GM12878 (cell line): ENCODE data around the gene CCR7. TPM values are rescaled to one million over a fixed set of nuclear protein-coding genes. Genes with fewer than 3 reads are reported as not detected.

Experiments
- BMI1 ChIP-seq: fragments of 450-650 bp; IDR thresholded peaks from 2 replicates; pipeline ENCODE4 v1.6.1; 2016; ENCODE audit warnings: mild to moderate bottlenecking, moderate library complexity, borderline replicate concordance
- EGR1 ChIP-seq, 2 experiments: IDR thresholded peaks; 1 replicate in 1 of 2; 2 replicates in 1 of 2; pipeline ENCODE4 v1.6.1; 2011 to 2012; ENCODE audit warnings: low read depth in 2 of 2, low read length in 2 of 2, borderline replicate concordance in 1 of 2, mild to moderate bottlenecking in 1 of 2, moderate library complexity in 1 of 2
- ETV6 ChIP-seq, 2 experiments: fragments of 450-650 bp in 1 of 2; IDR thresholded peaks in 1 of 2; conservative IDR thresholded peaks in 1 of 2; 2 replicates each; pipeline ENCODE4 v1.6.1; 2014; ENCODE audit warnings: antibody characterized with exemption in 1 of 2, borderline replicate concordance in 1 of 2, low read depth in 1 of 2, mild to moderate bottlenecking in 1 of 2, moderate library complexity in 1 of 2
- MTA2 ChIP-seq: fragments of 450-650 bp; IDR thresholded peaks from 2 replicates; pipeline ENCODE4 v1.6.1; 2016; ENCODE audit warnings: low read depth, mild to moderate bottlenecking, moderate library complexity
- NFIC ChIP-seq: IDR thresholded peaks from 2 replicates; pipeline ENCODE4 v1.6.1; 2012; ENCODE audit warnings: low read depth, mild to moderate bottlenecking, inconsistent platforms, low read length, moderate library complexity
- NFXL1 ChIP-seq: fragments of 450-650 bp; IDR thresholded peaks from 2 replicates; pipeline ENCODE4 v1.6.1; 2017; ENCODE audit warnings: antibody characterized with exemption, mild to moderate bottlenecking, borderline replicate concordance
- NFYA ChIP-seq: IDR thresholded peaks from 2 replicates; pipeline ENCODE4 v1.6.1; 2011; ENCODE audit warnings: low read depth, mild to moderate bottlenecking, low read length, improper control_type of control experiment, borderline replicate concordance
- POLR2AphosphoS5 ChIP-seq: IDR thresholded peaks from 2 replicates; pipeline ENCODE4 v1.6.1; 2011; ENCODE audit warnings: mild to moderate bottlenecking, low read length, inconsistent platforms
- SMARCA5 ChIP-seq: fragments of 450-650 bp; IDR thresholded peaks from 2 replicates; pipeline ENCODE4 v1.6.1; 2017; ENCODE audit warnings: mild to moderate bottlenecking
- ZBED1 ChIP-seq: IDR thresholded peaks from 2 replicates; pipeline ENCODE4 v1.6.1; 2016; ENCODE audit warnings: borderline replicate concordance
- ZNF217 ChIP-seq: fragments of 450-650 bp; IDR thresholded peaks from 2 replicates; pipeline ENCODE4 v1.6.1; 2017; ENCODE audit warnings: antibody characterized with exemption, mild to moderate bottlenecking
- polyA plus RNA-seq, 11 experiments: library from polyadenylated mRNA; depleted of rRNA in 4 of 11; unstranded in 6 of 11; stranded (reverse) in 5 of 11; fragments of >200 nt; fragmentation: Nextera tagmentation in 4 of 11; fragmentation: Illumina TruSeq in 1 of 11; extraction: Ambion mirVana in 4 of 11; extraction: Trizol in 1 of 11; gene quantifications; 1 replicate in 1 of 11; 2 replicates in 10 of 11; pipeline versions ENCODE4 v1.2.1 to v1.2.3, GENCODE V29; 2011 to 2016; ENCODE audit warnings: inconsistent platforms in 2 of 11, missing spikeins in 2 of 11, low read depth in 1 of 11
- total RNA-seq, 4 experiments: library from RNA; depleted of rRNA in 3 of 4; stranded (reverse); fragments of >200 nt in 3 of 4; fragmentation: Illumina TruSeq in 1 of 4; extraction: Trizol in 1 of 4; gene quantifications; 2 replicates each; pipeline versions ENCODE4 v1.2.1 to v1.2.3, GENCODE V29; 2013 to 2021
- TF ChIP-seq, protein P1 (sequence below): IDR thresholded peaks from 2 replicates; pipeline ENCODE4 v1.6.1; 2011; ENCODE audit warnings: borderline replicate concordance, low read depth, mild to moderate bottlenecking, moderate library complexity, mixed read lengths, low read length; ENCODE audit not compliant: insufficient read depth; ENCODE audit errors: extremely low read length
- TF ChIP-seq, protein P2 (sequence below): fragments of 450-650 bp; IDR thresholded peaks from 2 replicates; pipeline ENCODE4 v1.6.1; 2017; ENCODE audit warnings: mild to moderate bottlenecking, moderate library complexity
- TF ChIP-seq, protein P3 (sequence below): fragments of 450-650 bp; formaldehyde crosslinking; IDR thresholded peaks from 2 replicates; pipeline ENCODE4 v1.4.0; 2022; ENCODE audit warnings: mild to moderate bottlenecking, moderate library complexity
- TF ChIP-seq, protein P4 (sequence below): fragments of 450-650 bp; formaldehyde crosslinking; IDR thresholded peaks from 2 replicates; pipeline ENCODE4 v1.4.0; 2020; ENCODE audit warnings: mild to moderate bottlenecking, moderate library complexity
- TF ChIP-seq, protein P5 (sequence below): fragments of 450-650 bp; IDR thresholded peaks from 2 replicates; pipeline ENCODE4 v1.6.1; 2016; ENCODE audit warnings: mild to moderate bottlenecking

The CCR7 gene
- total and polyA plus RNA-seq, 10 of the 15 experiments (the other 5 are each of a cell fraction or from before 2014, with no cell fraction given), result 131 to 1,171 (median 260) TPM

DNA sequence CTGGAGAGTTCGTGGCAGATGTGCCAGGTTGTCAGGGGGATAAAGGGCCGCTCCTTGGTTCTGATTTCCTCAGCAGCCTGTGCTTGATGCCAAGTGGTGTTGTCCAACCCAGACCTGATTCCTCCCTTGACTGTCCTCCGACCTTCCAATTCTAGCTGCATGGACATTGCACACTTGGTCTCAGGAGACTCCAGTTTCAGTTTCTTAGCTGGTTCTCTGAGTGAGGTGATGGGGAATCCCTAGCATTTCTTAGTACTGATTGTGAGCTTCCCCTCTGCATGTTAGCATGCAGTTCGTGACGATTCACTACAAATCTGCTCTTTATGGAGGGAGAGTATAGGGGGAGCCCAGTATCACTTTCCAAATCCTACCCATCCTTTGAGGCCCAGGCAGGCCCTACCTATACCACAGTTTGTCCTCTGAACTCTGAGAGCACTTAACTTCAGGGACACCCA, 12.4 kb upstream of the CCR7 start (continued):
- TF ChIP-seq, protein P1, sequence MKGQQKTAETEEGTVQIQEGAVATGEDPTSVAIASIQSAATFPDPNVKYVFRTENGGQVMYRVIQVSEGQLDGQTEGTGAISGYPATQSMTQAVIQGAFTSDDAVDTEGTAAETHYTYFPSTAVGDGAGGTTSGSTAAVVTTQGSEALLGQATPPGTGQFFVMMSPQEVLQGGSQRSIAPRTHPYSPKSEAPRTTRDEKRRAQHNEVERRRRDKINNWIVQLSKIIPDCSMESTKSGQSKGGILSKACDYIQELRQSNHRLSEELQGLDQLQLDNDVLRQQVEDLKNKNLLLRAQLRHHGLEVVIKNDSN, result no peak
- TF ChIP-seq, protein P2, sequence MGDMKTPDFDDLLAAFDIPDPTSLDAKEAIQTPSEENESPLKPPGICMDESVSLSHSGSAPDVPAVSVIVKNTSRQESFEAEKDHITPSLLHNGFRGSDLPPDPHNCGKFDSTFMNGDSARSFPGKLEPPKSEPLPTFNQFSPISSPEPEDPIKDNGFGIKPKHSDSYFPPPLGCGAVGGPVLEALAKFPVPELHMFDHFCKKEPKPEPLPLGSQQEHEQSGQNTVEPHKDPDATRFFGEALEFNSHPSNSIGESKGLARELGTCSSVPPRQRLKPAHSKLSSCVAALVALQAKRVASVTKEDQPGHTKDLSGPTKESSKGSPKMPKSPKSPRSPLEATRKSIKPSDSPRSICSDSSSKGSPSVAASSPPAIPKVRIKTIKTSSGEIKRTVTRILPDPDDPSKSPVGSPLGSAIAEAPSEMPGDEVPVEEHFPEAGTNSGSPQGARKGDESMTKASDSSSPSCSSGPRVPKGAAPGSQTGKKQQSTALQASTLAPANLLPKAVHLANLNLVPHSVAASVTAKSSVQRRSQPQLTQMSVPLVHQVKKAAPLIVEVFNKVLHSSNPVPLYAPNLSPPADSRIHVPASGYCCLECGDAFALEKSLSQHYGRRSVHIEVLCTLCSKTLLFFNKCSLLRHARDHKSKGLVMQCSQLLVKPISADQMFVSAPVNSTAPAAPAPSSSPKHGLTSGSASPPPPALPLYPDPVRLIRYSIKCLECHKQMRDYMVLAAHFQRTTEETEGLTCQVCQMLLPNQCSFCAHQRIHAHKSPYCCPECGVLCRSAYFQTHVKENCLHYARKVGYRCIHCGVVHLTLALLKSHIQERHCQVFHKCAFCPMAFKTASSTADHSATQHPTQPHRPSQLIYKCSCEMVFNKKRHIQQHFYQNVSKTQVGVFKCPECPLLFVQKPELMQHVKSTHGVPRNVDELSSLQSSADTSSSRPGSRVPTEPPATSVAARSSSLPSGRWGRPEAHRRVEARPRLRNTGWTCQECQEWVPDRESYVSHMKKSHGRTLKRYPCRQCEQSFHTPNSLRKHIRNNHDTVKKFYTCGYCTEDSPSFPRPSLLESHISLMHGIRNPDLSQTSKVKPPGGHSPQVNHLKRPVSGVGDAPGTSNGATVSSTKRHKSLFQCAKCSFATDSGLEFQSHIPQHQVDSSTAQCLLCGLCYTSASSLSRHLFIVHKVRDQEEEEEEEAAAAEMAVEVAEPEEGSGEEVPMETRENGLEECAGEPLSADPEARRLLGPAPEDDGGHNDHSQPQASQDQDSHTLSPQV, result no peak
- no peak for TF ChIP-seq NFYA
- peak; percentile 84 for TF ChIP-seq MTA2
- TF ChIP-seq, protein P3, sequence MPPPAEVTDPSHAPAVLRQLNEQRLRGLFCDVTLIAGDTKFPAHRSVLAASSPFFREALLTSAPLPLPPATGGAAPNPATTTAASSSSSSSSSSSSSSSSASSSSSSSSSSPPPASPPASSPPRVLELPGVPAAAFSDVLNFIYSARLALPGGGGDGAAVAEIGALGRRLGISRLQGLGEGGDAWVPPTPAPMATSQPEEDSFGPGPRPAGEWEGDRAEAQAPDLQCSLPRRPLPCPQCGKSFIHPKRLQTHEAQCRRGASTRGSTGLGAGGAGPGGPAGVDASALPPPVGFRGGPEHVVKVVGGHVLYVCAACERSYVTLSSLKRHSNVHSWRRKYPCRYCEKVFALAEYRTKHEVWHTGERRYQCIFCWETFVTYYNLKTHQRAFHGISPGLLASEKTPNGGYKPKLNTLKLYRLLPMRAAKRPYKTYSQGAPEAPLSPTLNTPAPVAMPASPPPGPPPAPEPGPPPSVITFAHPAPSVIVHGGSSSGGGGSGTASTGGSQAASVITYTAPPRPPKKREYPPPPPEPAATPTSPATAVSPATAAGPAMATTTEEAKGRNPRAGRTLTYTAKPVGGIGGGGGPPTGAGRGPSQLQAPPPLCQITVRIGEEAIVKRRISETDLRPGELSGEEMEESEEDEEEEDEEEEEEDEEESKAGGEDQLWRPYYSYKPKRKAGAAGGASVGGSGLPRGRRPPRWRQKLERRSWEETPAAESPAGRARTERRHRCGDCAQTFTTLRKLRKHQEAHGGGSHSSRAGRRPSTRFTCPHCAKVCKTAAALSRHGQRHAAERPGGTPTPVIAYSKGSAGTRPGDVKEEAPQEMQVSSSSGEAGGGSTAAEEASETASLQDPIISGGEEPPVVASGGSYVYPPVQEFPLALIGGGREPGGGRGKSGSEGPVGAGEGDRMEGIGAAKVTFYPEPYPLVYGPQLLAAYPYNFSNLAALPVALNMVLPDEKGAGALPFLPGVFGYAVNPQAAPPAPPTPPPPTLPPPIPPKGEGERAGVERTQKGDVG, result no peak
- peak; percentile 87; the same call in 1 of the 2 replicates for TF ChIP-seq ZBED1
- TF ChIP-seq, protein P4, sequence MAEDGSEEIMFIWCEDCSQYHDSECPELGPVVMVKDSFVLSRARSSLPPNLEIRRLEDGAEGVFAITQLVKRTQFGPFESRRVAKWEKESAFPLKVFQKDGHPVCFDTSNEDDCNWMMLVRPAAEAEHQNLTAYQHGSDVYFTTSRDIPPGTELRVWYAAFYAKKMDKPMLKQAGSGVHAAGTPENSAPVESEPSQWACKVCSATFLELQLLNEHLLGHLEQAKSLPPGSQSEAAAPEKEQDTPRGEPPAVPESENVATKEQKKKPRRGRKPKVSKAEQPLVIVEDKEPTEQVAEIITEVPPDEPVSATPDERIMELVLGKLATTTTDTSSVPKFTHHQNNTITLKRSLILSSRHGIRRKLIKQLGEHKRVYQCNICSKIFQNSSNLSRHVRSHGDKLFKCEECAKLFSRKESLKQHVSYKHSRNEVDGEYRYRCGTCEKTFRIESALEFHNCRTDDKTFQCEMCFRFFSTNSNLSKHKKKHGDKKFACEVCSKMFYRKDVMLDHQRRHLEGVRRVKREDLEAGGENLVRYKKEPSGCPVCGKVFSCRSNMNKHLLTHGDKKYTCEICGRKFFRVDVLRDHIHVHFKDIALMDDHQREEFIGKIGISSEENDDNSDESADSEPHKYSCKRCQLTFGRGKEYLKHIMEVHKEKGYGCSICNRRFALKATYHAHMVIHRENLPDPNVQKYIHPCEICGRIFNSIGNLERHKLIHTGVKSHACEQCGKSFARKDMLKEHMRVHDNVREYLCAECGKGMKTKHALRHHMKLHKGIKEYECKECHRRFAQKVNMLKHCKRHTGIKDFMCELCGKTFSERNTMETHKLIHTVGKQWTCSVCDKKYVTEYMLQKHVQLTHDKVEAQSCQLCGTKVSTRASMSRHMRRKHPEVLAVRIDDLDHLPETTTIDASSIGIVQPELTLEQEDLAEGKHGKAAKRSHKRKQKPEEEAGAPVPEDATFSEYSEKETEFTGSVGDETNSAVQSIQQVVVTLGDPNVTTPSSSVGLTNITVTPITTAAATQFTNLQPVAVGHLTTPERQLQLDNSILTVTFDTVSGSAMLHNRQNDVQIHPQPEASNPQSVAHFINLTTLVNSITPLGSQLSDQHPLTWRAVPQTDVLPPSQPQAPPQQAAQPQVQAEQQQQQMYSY (CRISPR knock-in tag), result no peak
- TF ChIP-seq EGR1 (IDR thresholded peaks at IDR 0.05; ENCODE audit: borderline replicate concordance in 1 of 2, low read depth in 2 of 2, low read length in 2 of 2), result no peak
- TF ChIP-seq ZNF217, result no peak
- no peak for TF ChIP-seq NFXL1
- no peak for TF ChIP-seq POLR2AphosphoS5
- peak in 1 of 2 experiments; percentile 81; a peak in 2 of 4 replicates for TF ChIP-seq ETV6 (conservative IDR thresholded peaks at IDR 0.05 in 1 of 2, IDR thresholded peaks at IDR 0.05 in 1 of 2; ENCODE audit: borderline replicate concordance in 1 of 2, low read depth in 1 of 2)
- TF ChIP-seq SMARCA5, result no peak
- TF ChIP-seq NFIC, result peak; percentile 92
- no peak for TF ChIP-seq BMI1
- TF ChIP-seq, protein P5, sequence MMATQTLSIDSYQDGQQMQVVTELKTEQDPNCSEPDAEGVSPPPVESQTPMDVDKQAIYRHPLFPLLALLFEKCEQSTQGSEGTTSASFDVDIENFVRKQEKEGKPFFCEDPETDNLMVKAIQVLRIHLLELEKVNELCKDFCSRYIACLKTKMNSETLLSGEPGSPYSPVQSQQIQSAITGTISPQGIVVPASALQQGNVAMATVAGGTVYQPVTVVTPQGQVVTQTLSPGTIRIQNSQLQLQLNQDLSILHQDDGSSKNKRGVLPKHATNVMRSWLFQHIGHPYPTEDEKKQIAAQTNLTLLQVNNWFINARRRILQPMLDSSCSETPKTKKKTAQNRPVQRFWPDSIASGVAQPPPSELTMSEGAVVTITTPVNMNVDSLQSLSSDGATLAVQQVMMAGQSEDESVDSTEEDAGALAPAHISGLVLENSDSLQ, result 0 out of 2 replicates have a peak, but pooled peaks have one; percentile 13
